Right lobe of liver (tissue), 4 donors: ENCODE measurements around the gene PCDHGA6.
A peak's percentile ranks its signal among the peaks of the same experiment; 100 is the strongest.

ENCODE experiments used
- POLR2A ChIP-seq: fragments of 450-650 bp; IDR thresholded peaks from one replicate; pipeline ENCODE4 v1.6.1; 2017; ENCODE audit warnings: antibody characterized with exemption, mild to moderate bottlenecking
- TF ChIP-seq, protein P1 (sequence below), 4 donors: fragments of 200-600 bp in 3 of 4; fragments of 450-650 bp in 1 of 4; IDR thresholded peaks; one replicate each; pipeline versions ENCODE4 v1.5.1 to v1.8.0; 2016 to 2022; ENCODE audit warnings: antibody characterized with exemption in 4 of 4, mild to moderate bottlenecking in 2 of 4
- donor health status: DM: no; HTN: no; CAD: no.
- donor health status: DM: no; HTN: no; CAD: no.
- donor health status: DM: no; HTN: yes; CAD: no.

DNA sequence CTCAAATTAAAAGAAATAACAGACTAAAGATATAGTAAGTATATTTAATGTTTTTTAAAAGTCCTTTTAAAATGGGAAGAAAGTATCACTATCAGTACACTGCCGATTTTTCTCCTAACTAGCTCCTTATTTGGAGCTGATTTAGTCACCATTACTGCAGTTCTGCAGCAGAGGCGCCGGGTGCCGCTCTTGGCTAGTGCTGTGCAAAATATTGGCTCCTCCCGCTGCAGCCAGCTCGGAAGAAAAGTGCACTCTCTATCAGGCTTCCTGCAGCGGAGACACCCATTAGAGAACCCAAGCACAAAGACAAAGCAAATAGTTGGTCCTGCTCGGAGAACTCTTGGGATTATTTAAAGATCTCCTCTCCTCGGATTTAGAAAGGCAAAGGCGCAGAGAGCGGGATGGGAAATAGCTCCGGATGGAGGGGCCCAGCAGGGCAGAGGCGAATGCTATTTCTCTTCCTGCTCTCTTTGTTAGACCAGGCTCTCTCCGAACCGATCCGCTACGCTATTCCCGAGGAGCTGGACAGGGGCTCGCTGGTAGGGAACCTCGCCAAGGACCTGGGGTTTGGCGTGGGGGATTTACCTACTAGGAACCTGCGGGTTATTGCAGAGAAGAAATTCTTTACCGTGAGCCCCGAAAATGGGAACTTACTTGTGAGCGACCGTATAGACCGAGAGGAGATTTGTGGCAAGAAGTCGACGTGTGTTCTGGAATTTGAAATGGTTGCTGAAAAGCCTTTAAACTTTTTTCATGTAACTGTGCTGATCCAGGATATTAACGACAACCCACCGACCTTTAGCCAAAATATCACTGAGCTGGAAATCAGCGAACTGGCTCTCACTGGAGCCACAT, 3.5 kb upstream of the PCDHGA6 start, which contains the start of gene PCDHGB3:
- TF ChIP-seq, protein P1, sequence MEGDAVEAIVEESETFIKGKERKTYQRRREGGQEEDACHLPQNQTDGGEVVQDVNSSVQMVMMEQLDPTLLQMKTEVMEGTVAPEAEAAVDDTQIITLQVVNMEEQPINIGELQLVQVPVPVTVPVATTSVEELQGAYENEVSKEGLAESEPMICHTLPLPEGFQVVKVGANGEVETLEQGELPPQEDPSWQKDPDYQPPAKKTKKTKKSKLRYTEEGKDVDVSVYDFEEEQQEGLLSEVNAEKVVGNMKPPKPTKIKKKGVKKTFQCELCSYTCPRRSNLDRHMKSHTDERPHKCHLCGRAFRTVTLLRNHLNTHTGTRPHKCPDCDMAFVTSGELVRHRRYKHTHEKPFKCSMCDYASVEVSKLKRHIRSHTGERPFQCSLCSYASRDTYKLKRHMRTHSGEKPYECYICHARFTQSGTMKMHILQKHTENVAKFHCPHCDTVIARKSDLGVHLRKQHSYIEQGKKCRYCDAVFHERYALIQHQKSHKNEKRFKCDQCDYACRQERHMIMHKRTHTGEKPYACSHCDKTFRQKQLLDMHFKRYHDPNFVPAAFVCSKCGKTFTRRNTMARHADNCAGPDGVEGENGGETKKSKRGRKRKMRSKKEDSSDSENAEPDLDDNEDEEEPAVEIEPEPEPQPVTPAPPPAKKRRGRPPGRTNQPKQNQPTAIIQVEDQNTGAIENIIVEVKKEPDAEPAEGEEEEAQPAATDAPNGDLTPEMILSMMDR (IDR thresholded peaks at IDR 0.05): peak in 3 of 4 donors; percentile 8 to 24 (median 17)
- no peak for TF ChIP-seq POLR2A
